Transverse colon (tissue), 4 donors: Measurements from ENCODE around the gene LONP2. TPM values are rescaled to one million over a fixed set of nuclear protein-coding genes. Genes with fewer than 3 reads are reported as not detected.

Experiments used
- DNase-seq: peaks from one replicate; pipeline ENCODE4 v3.0.0-alpha.2; 2019
- H3K27ac ChIP-seq, 4 donors: fragments of 200-600 bp; sonication (generic); 2 replicates each; pipeline ENCODE4 v1.5.1; 2016 to 2018; ENCODE audit warnings: inconsistent platforms in 4 of 4
- H3K27me3 ChIP-seq: fragments of 200-600 bp; sonication (generic); 2 replicates; pipeline ENCODE4 v1.5.1; 2017; ENCODE audit warnings: inconsistent platforms
- H3K36me3 ChIP-seq, 4 donors: fragments of 200-600 bp; sonication (generic); 2 replicates each; pipeline ENCODE4 v1.5.1; 2017 to 2019; ENCODE audit warnings: inconsistent platforms in 4 of 4
- H3K4me1 ChIP-seq, 4 donors: fragments of 200-600 bp; sonication (generic); 2 replicates each; pipeline ENCODE4 v1.5.1; 2017 to 2020; ENCODE audit warnings: inconsistent platforms in 4 of 4
- H3K4me3 ChIP-seq, 4 donors: fragments of 200-600 bp; sonication (generic); 1 replicate in 1 of 4; 2 replicates in 3 of 4; pipeline versions ENCODE4 v1.5.1 to v1.6.1; 2017 to 2019; ENCODE audit warnings: inconsistent platforms in 4 of 4
- H3K9me3 ChIP-seq, 2 donors: fragments of 200-600 bp; sonication (generic); 2 replicates each; pipeline ENCODE4 v1.5.1; 2017 to 2019; ENCODE audit warnings: inconsistent platforms in 2 of 2
- CTCF ChIP-seq, 5 experiments: fragments of 200-600 bp in 3 of 5; fragments of 450-650 bp in 2 of 5; sonication (generic) in 3 of 5; IDR thresholded peaks; 1 replicate in 2 of 5; 2 replicates in 3 of 5; pipeline ENCODE4 v1.5.1; 2016 to 2017; ENCODE audit warnings: antibody characterized with exemption in 5 of 5, inconsistent platforms in 3 of 5, mild to moderate bottlenecking in 2 of 5, moderate library complexity in 1 of 5
- EP300 ChIP-seq: sonication (generic); formaldehyde crosslinking; IDR thresholded peaks from one replicate; pipeline ENCODE4 v1.6.1; 2017; ENCODE audit warnings: antibody characterized with exemption, low read depth
- POLR2A ChIP-seq: fragments of 450-650 bp; IDR thresholded peaks from one replicate; pipeline ENCODE4 v1.6.1; 2016; ENCODE audit warnings: antibody characterized with exemption, mild to moderate bottlenecking, moderate library complexity
- POLR2AphosphoS5 ChIP-seq, 3 donors: sonication (generic); formaldehyde crosslinking; IDR thresholded peaks; one replicate each; pipeline ENCODE4 v1.6.1; 2016; ENCODE audit warnings: antibody characterized with exemption in 3 of 3
- WGBS, 2 donors: methylation state at CpG; one replicate each; pipeline ENCODE4 v1.1.5; 2018; ENCODE audit warnings: low coverage in 1 of 2; 5-methylcytosine and 5-hydroxymethylcytosine counted together
- in situ Hi-C, 4 donors: fragments of 200-750 bp; cut with MboI; loops; one replicate each; pipeline versions ENCODE4 v1.15.0 to v1.15.1; 2017; ENCODE audit warnings: low sequenced_read_pairs in 3 of 4, low pct_ligation_motif_present in 1 of 4, low pct_unique_long_range_greater_than_20kb in 1 of 4
- intact Hi-C: fragments of 100-400 bp; cut with DNase I; formaldehyde crosslinking; loops from one replicate; pipeline ENCODE4 v1.15.1; 2023; ENCODE audit warnings: low total_unique reads
- total RNA-seq, 4 donors: library from RNA; depleted of rRNA; stranded (reverse); fragments of >200 nt; gene quantifications; one replicate each; pipeline ENCODE4 v1.1.0, GENCODE V29; 2016

LONP2 gene
- total RNA-seq, 4 donors from 2014 or later = 51.3 to 104 (median 65.3) TPM

GRCh38 chr16:48365601-48366164 lies 121.6 kb downstream of the LONP2 start:
- H3K4me1 ChIP-seq = peaks cover 17 to 56% (median 26%) of the 10 kb centered on the region in 4 donors
- WGBS, 2 donors = 2% methylated on average over 20 of the region's 33 CpGs; no CpG with 5 or more reads in 1 of the 2 donors

GRCh38 chr16:48366165-48367093 lies 122.3 kb downstream of the LONP2 start:
- peak in 2 of 5 experiments; percentile 20 to 33 for TF ChIP-seq CTCF (IDR thresholded peaks at IDR 0.05)
- peak; percentile 43 to 55 (median 45) for TF ChIP-seq POLR2AphosphoS5 (IDR thresholded peaks at IDR 0.05)
- no peak for TF ChIP-seq POLR2A
- DNase-seq = peak; percentile 64
- in situ Hi-C loops (loop anchor here in 2 of 4 donors (25.0 kb wide), 2 partner anchors 146 to 171 kb away; no protein-coding TSS in a partner anchor), intact Hi-C loops (no loop called here)
- WGBS, 2 donors = 0 to 18% methylated on average over 8 to 21 of the region's 21 CpGs
- H3K4me3 ChIP-seq = peak overlapping the region; percentile 50 to 68 (median 55)
- peaks cover 17 to 63% (median 26%) of the 10 kb centered on the region in 4 donors for H3K4me1 ChIP-seq
- H3K9me3 ChIP-seq = no peaks in the 10 kb centered on the region
- peaks cover 0 to 3% (median 0%) of the 10 kb centered on the region in 4 donors for H3K36me3 ChIP-seq
- no peaks in the 10 kb centered on the region for H3K27me3 ChIP-seq
- peak overlapping the region; percentile 89 to 94 (median 90) for H3K27ac ChIP-seq

More at GRCh38 chr16:48365601-48366164, 121.6 kb downstream of the LONP2 start:
- peak; percentile 94 for DNase-seq
- in situ Hi-C loops (loop anchor here in 2 of 4 donors (25.0 kb wide), 2 partner anchors 147 to 172 kb away; no protein-coding TSS in a partner anchor), intact Hi-C loops (no loop called here)
- H3K27me3 ChIP-seq = no peaks in the 10 kb centered on the region
- peak overlapping the region; percentile 89 to 94 (median 90) for H3K27ac ChIP-seq
- H3K9me3 ChIP-seq = no peaks in the 10 kb centered on the region
- no peak for TF ChIP-seq EP300
- TF ChIP-seq POLR2A = peak; percentile 92
- no peak for TF ChIP-seq CTCF (IDR thresholded peaks at IDR 0.05)
- TF ChIP-seq POLR2AphosphoS5 (IDR thresholded peaks at IDR 0.05) = peak; percentile 92 to 95 (median 94)
- peaks cover 0 to 4% (median 0%) of the 10 kb centered on the region in 4 donors for H3K36me3 ChIP-seq
- peak overlapping the region; percentile 50 to 68 (median 55) for H3K4me3 ChIP-seq

GRCh38 chr16:48367441-48368049 lies 123.4 kb downstream of the LONP2 start:
- Histone ChIP-seq H3K36me3 (no peaks in the 10 kb centered on the region), H3K27me3 (no peaks in the 10 kb centered on the region), H3K4me1 (peaks cover 17 to 73% (median 26%) of the 10 kb centered on the region in 4 donors), H3K27ac (peak overlapping the region in 3 of 4 donors; percentile 89 to 94 (median 91)), H3K9me3 (no peaks in the 10 kb centered on the region), H3K4me3 (no peak overlapping the region)
- intact Hi-C loops = no loop called here
- no peak for DNase-seq
- WGBS, 2 donors = 64 to 80% methylated on average over 2 of the region's 2 CpGs
- in situ Hi-C loops = loop anchor here in 2 of 4 donors (25.0 kb wide), 2 partner anchors 145 to 170 kb away; no protein-coding TSS in a partner anchor
- no peak for TF ChIP-seq POLR2AphosphoS5 (IDR thresholded peaks at IDR 0.05)
- TF ChIP-seq POLR2A = no peak
- no peak for TF ChIP-seq CTCF (IDR thresholded peaks at IDR 0.05)
- TF ChIP-seq EP300 = no peak
